Measurements from ENCODE around the gene TMEM145.

Gene TMEM145

GRCh38 chr19:42277821-42278451, 35.2 kb upstream of the TMEM145 start:
- DNase-seq (ENCODE audit: low read depth in 2 of 2): no peak

GRCh38 chr19:42278452-42279154, 34.5 kb upstream of the TMEM145 start:
- DNase-seq (ENCODE audit: low read depth in 2 of 2): no peak

GRCh38 chr19:42279155-42279901, 33.8 kb upstream of the TMEM145 start:
- no peak for DNase-seq (ENCODE audit: low read depth in 2 of 2)

- peak; percentile 85 to 89 for DNase-seq (ENCODE audit: low read depth in 2 of 2)
These were observed 33.0 kb upstream of the TMEM145 start for GRCh38 chr19:42279902-42280814.

- DNase-seq (ENCODE audit: low read depth in 2 of 2): no peak
These were observed 32.3 kb upstream of the TMEM145 start for GRCh38 chr19:42280815-42281145.

GRCh38 chr19:42281146-42281826, 31.8 kb upstream of the TMEM145 start:
- DNase-seq (ENCODE audit: low read depth in 2 of 2): no peak

GRCh38 chr19:42281827-42282762, 31.0 kb upstream of the TMEM145 start:
- no peak for DNase-seq (ENCODE audit: low read depth in 2 of 2)

- DNase-seq (ENCODE audit: low read depth in 2 of 2): no peak
These were observed 30.3 kb upstream of the TMEM145 start for GRCh38 chr19:42282819-42283187.

GRCh38 chr19:42283188-42284065, 29.7 kb upstream of the TMEM145 start:
- DNase-seq (ENCODE audit: low read depth in 2 of 2): peak; percentile 94 to 95

- DNase-seq (ENCODE audit: low read depth in 2 of 2): peak; percentile 63 to 79
These were observed 29.0 kb upstream of the TMEM145 start for GRCh38 chr19:42284066-42284501.

- DNase-seq (ENCODE audit: low read depth in 2 of 2): no peak
These were observed 28.3 kb upstream of the TMEM145 start for GRCh38 chr19:42284591-42285341.

- no peak for DNase-seq (ENCODE audit: low read depth in 2 of 2)
These were observed 27.6 kb upstream of the TMEM145 start for GRCh38 chr19:42285541-42285941.

- DNase-seq (ENCODE audit: low read depth in 2 of 2): no peak
These were observed 27.1 kb upstream of the TMEM145 start for GRCh38 chr19:42285988-42286348.

- DNase-seq (ENCODE audit: low read depth in 2 of 2): no peak
These were observed 26.6 kb upstream of the TMEM145 start for GRCh38 chr19:42286349-42287016.

GRCh38 chr19:42287017-42287826, 25.9 kb upstream of the TMEM145 start:
- DNase-seq (ENCODE audit: low read depth in 2 of 2): no peak

- DNase-seq (ENCODE audit: low read depth in 2 of 2): no peak
These were observed 25.3 kb upstream of the TMEM145 start for GRCh38 chr19:42287827-42288107.

- no peak for DNase-seq (ENCODE audit: low read depth in 2 of 2)
These were observed 24.7 kb upstream of the TMEM145 start for GRCh38 chr19:42288387-42288786.

Data from stimulated activated CD8-positive, alpha-beta memory T cell treated with anti-CD3 and anti-CD28 coated beads, Interleukin-15, amount 100 ng/mL, for 48 hours (primary cell).